HEK293 (cell line): Measurements from ENCODE around the gene GSTP1.
"Not testable (repeated sequence)": the region's sequence is repeated elsewhere in the genome, so short reads cannot be mapped to it uniquely, and the experiment has no call there.

Source experiments
- CTCF ChIA-PET: fragments of 350-600 bp; formaldehyde crosslinking; extraction: SDS; loops from one replicate; lab custom pipeline; 2021; ENCODE audit warnings: antibody characterized with exemption; lab: Yijun Ruan, JAX
- POLR2A ChIA-PET: fragments of 300-600 bp; formaldehyde crosslinking; extraction: SDS; loops from one replicate; lab custom pipeline; 2020; ENCODE audit warnings: antibody characterized with exemption, inconsistent platforms; lab: Yijun Ruan, JAX
- H3K27ac ChIP-seq: fragments of 200-500 bp; sonication (Bioruptor generic); 2 replicates; pipeline ENCODE4 v1.5.1; 2014; ENCODE audit warnings: low read depth, low read length, control low read depth, inconsistent platforms; ENCODE audit errors: extremely low read depth
- H3K36me3 ChIP-seq, 2 experiments: fragments of 200-500 bp in 1 of 2; sonication (Bioruptor generic) in 1 of 2; 1 replicate in 1 of 2; 2 replicates in 1 of 2; pipeline ENCODE4 v1.5.1; 2014 to 2017; ENCODE audit warnings: inconsistent platforms in 2 of 2, low read length in 2 of 2; ENCODE audit not compliant: control insufficient read depth in 2 of 2, insufficient read depth in 1 of 2
- H3K4me1 ChIP-seq: fragments of 200-500 bp; sonication (Bioruptor generic); 2 replicates; pipeline ENCODE4 v1.5.1; 2014; ENCODE audit warnings: mild to moderate bottlenecking, low read length, inconsistent platforms; ENCODE audit not compliant: control insufficient read depth, insufficient read depth
- H3K4me3 ChIP-seq: 2 replicates; pipeline ENCODE4 v1.5.1; 2011; ENCODE audit warnings: low read depth, mild to moderate bottlenecking, control low read depth, low read length, moderate library complexity
- H3K9me3 ChIP-seq: fragments of 200-500 bp; sonication (Bioruptor generic); 2 replicates; pipeline ENCODE4 v1.5.1; 2014; ENCODE audit warnings: low read depth, low read length, inconsistent platforms; ENCODE audit not compliant: control insufficient read depth, insufficient read depth
- GLI2 ChIP-seq: fragments of 450-650 bp; formaldehyde crosslinking; IDR thresholded peaks from 2 replicates; pipeline ENCODE4; 2017; ENCODE audit warnings: missing biosample characterization, missing genetic modification characterization, low read depth, borderline replicate concordance
- GLI4 ChIP-seq: fragments of 450-650 bp; formaldehyde crosslinking; IDR thresholded peaks from 2 replicates; pipeline ENCODE4 v1.5.1; 2016; ENCODE audit warnings: missing biosample characterization, missing genetic modification characterization
- GLIS1 ChIP-seq: fragments of 450-650 bp; formaldehyde crosslinking; IDR thresholded peaks from 2 replicates; pipeline ENCODE4 v1.5.1; 2016; ENCODE audit warnings: missing biosample characterization, missing genetic modification characterization
- SP7 ChIP-seq: fragments of 450-650 bp; formaldehyde crosslinking; IDR thresholded peaks from 2 replicates; pipeline ENCODE4 v1.5.1; 2016; ENCODE audit warnings: missing biosample characterization, missing genetic modification characterization
- TRIM28 ChIP-seq: IDR thresholded peaks from 2 replicates; pipeline ENCODE4 v1.6.1; 2011; ENCODE audit warnings: low read length, control low read depth, borderline replicate concordance
- YY2 ChIP-seq: fragments of 450-650 bp; formaldehyde crosslinking; IDR thresholded peaks from 2 replicates; pipeline ENCODE4 v1.5.1; 2016; ENCODE audit warnings: missing biosample characterization, missing genetic modification characterization
- ZBTB11 ChIP-seq: fragments of 450-650 bp; formaldehyde crosslinking; conservative IDR thresholded peaks from 2 replicates; pipeline ENCODE4 v1.5.1; 2016; ENCODE audit warnings: low read depth, missing biosample characterization, missing genetic modification characterization
- ZBTB26 ChIP-seq: fragments of 450-650 bp; formaldehyde crosslinking; optimal IDR thresholded peaks from 2 replicates; pipeline ENCODE3; 2016; ENCODE audit warnings: missing biosample characterization, mild to moderate bottlenecking, missing genetic modification characterization
- ZNF133 ChIP-seq: fragments of 450-650 bp; formaldehyde crosslinking; IDR thresholded peaks from 2 replicates; pipeline ENCODE4 v1.5.1; 2016; ENCODE audit warnings: missing biosample characterization, missing genetic modification characterization
- ZNF292 ChIP-seq: fragments of 450-650 bp; formaldehyde crosslinking; IDR thresholded peaks from 2 replicates; pipeline ENCODE4 v1.5.1; 2016; ENCODE audit warnings: low read depth, missing biosample characterization, missing genetic modification characterization, borderline replicate concordance
- ZNF324 ChIP-seq: fragments of 450-650 bp; formaldehyde crosslinking; IDR thresholded peaks from 2 replicates; pipeline ENCODE4 v1.5.1; 2016; ENCODE audit warnings: missing biosample characterization, missing genetic modification characterization
- ZNF366 ChIP-seq: fragments of 450-650 bp; formaldehyde crosslinking; conservative IDR thresholded peaks from 2 replicates; pipeline ENCODE4 v1.5.1; 2016; ENCODE audit warnings: missing biosample characterization, missing genetic modification characterization
- ZNF488 ChIP-seq: fragments of 450-650 bp; formaldehyde crosslinking; IDR thresholded peaks from 2 replicates; pipeline ENCODE4 v1.5.1; 2016; ENCODE audit warnings: missing biosample characterization, missing genetic modification characterization
- ZNF501 ChIP-seq: fragments of 450-650 bp; formaldehyde crosslinking; IDR thresholded peaks from 2 replicates; pipeline ENCODE4 v1.5.1; 2016; ENCODE audit warnings: missing biosample characterization, missing genetic modification characterization
- ZNF518A ChIP-seq: fragments of 450-650 bp; formaldehyde crosslinking; conservative IDR thresholded peaks from 2 replicates; pipeline ENCODE4 v1.5.1; 2016; ENCODE audit warnings: low read depth, missing biosample characterization, missing genetic modification characterization
- ZNF560 ChIP-seq: fragments of 450-650 bp; formaldehyde crosslinking; IDR thresholded peaks from 2 replicates; pipeline ENCODE4 v1.5.1; 2017; ENCODE audit warnings: missing biosample characterization, missing genetic modification characterization, borderline replicate concordance
- ZNF596 ChIP-seq: fragments of 450-650 bp; IDR thresholded peaks from 2 replicates; pipeline ENCODE4 v1.5.0; 2018; ENCODE audit warnings: missing biosample characterization, mild to moderate bottlenecking, missing genetic modification characterization, moderate library complexity
- ZNF645 ChIP-seq: fragments of 450-650 bp; formaldehyde crosslinking; IDR thresholded peaks from 2 replicates; pipeline ENCODE4; 2016; ENCODE audit warnings: missing biosample characterization, missing genetic modification characterization
- ZNF677 ChIP-seq: fragments of 450-650 bp; IDR thresholded peaks from 2 replicates; pipeline ENCODE4 v1.5.0; 2018; ENCODE audit warnings: missing biosample characterization, mild to moderate bottlenecking, missing genetic modification characterization, moderate library complexity
- ZNF785 ChIP-seq: fragments of 450-650 bp; formaldehyde crosslinking; IDR thresholded peaks from 2 replicates; pipeline ENCODE4 v1.5.1; 2016; ENCODE audit warnings: missing biosample characterization, missing genetic modification characterization

Gene GSTP1

GRCh38 chr11:67548112-67548511 is 35.5 kb upstream of the GSTP1 start:
- POLR2A ChIA-PET, H3K4me1 ChIP-seq, H3K36me3 ChIP-seq, H3K27ac ChIP-seq, H3K4me3 ChIP-seq, H3K9me3 ChIP-seq: not testable (repeated sequence)
- CTCF ChIA-PET = interaction anchor here (1.2 kb wide), 1 partner anchor 24 kb away, joined by 3 read pairs; no protein-coding TSS in a partner anchor

- H3K36me3 ChIP-seq = no peaks in the 10 kb centered on the region
- TF ChIP-seq ZNF292 (tag by site-specific recombination) (no peak), ZNF133 (tag by site-specific recombination) (no peak), SP7 (no peak), YY2 (no peak), GLI2 (tag by site-specific recombination) (no peak), ZNF366 (no peak), ZNF324 (tag by site-specific recombination) (no peak), GLIS1 (tag by site-specific recombination) (no peak), ZNF785 (tag by site-specific recombination) (no peak), ZNF645 (tag by site-specific recombination) (no peak), ZNF501 (tag by site-specific recombination) (no peak), ZNF518A (no peak), ZNF677 (tag by site-specific recombination) (no peak), GLI4 (tag by site-specific recombination) (no peak), ZNF596 (tag by site-specific recombination) (no peak), TRIM28 (no peak), ZNF560 (tag by site-specific recombination) (no peak)
- no peaks in the 10 kb centered on the region for H3K9me3 ChIP-seq
- ChIA-PET CTCF (interaction anchor here (1.2 kb wide), 1 partner anchor 23 kb away, joined by 3 read pairs; no protein-coding TSS in a partner anchor), POLR2A (no interaction called here)
- H3K27ac ChIP-seq = no peak overlapping the region
- H3K4me1 ChIP-seq = no peaks in the 10 kb centered on the region
- H3K4me3 ChIP-seq = no peak overlapping the region
These were observed 35.0 kb upstream of the GSTP1 start for GRCh38 chr11:67548555-67549110.

GRCh38 chr11:67551127-67551526 is 32.5 kb upstream of the GSTP1 start:
- no peaks in the 10 kb centered on the region for H3K9me3 ChIP-seq
- H3K4me3 ChIP-seq = no peak overlapping the region
- no peaks in the 10 kb centered on the region for H3K36me3 ChIP-seq
- H3K27ac ChIP-seq = no peak overlapping the region
- TF ChIP-seq ZNF488 (tag by site-specific recombination) (no peak), ZNF366 (no peak), ZBTB11 (tag by site-specific recombination) (no peak), ZBTB26 (tag by site-specific recombination) (no peak)
- H3K4me1 ChIP-seq = no peaks in the 10 kb centered on the region
- CTCF ChIA-PET = interaction anchor here (1.7 kb wide), 1 partner anchor 10 kb away, joined by 4 read pairs; no protein-coding TSS in a partner anchor
- POLR2A ChIA-PET = no interaction called here
